Superior temporal gyrus (tissue), 1 donor: Measurements from ENCODE around the gene INO80D.
"Not testable (repeated sequence)": the region's sequence is repeated elsewhere in the genome, so short reads cannot be mapped to it uniquely, and the experiment has no call there.

ENCODE experiments used
- DNase-seq: peaks from one replicate; pipeline ENCODE4 v3.0.0-alpha.2; 2016; ENCODE audit errors: extremely low spot score

The INO80D gene

GRCh38 chr2:206083602-206084438 is 2.2 kb downstream of the INO80D start:
- peak; percentile 39 for DNase-seq

- no peak for DNase-seq
Measured at GRCh38 chr2:206082298-206082843, 3.6 kb downstream of the INO80D start.

DNA sequence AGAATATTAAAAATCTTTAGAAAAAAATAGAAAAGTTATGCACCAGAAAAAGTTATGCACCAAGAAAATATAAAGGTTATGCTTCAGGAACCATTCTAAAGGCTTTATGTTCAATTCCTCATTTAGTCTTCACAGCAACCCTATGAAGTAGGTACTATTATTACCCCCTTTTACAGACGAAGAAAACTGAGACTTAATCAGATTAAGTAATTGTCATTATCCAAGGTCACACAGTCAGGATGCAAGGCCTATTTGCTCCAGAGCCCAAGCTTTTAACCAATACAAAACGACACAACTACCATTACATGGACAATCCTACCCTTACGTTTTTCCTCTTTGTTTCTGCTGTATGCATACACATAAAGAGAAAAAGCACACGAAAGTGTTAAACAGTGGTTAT is 5.0 kb downstream of the INO80D start:
- DNase-seq = no peak

DNA sequence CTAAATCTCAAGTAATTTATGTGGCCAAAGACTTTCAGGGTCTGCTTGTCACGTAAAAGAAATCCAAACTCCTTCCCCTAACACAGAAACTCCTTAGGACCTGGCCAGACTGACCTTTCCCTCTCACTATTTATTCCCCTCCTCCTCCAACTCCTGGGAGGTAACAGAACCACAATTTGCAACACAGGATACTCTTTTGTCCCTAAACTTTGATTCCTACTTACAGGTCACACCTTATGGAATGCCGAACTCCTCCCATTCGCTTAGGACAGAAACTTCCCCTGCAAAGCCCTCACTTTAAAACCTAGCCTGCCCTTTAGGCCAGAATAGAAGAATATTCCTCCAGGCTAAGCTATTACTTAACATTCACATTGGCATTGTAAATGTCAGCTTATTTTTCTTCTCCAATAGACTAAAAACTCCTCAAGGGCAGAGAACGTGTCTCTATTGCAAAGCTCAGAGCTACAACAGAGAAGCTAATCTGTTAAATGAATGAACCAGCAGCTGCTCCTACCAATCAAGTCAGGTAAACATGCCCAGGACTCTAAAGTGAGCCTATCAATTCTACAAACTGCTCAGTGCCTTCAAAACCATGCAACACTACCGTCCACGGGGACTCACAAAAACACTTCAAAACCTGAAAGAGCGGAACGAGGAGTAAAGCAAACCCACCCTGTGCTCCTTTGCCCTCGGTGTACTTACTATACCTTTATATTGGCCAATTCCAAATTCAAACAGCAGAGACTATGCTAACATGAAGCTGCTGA is 6.1 kb downstream of the INO80D start:
- no peak for DNase-seq

DNA sequence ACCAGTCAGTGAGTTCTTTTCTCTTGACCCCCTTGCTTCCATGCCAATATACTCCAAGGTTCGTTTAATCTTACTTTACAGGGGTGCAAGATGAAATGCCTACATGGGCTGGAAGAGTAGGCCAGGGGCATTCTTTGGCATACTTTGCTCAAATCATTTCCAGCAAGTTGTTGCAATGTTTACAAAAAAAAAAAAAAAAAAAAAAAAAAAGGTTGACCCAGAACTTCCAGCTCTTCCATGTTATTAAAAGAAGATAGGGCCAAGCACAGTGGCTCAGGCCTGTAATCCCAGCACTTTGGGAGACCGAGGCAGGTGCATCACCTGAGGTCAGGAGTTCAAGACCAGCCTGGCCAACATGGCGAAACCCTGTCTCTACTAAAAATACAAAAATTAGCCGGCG is 8.1 kb downstream of the INO80D start:
- not testable (repeated sequence) for DNase-seq

- DNase-seq = no peak
Measured at GRCh38 chr2:206075113-206075512, 10.9 kb downstream of the INO80D start.

DNA sequence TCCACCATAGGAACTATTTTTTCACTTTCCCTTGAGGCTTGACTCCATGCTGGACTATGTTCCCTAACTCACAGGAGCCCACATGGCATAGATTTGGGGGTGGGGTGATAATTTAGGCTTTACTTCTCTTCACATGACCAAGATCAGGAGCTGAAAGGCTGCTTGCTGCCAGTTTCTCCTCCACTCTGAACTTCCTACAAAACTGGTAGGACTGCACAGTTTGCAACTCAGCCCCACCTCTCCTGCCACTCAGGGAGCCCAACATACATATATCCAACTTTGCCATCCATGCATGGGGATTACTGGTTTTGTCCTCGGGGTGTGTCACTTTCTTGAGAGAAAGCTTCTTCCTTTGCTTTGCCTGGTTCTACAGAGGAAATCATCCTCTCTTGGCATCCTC is 14.2 kb downstream of the INO80D start:
- DNase-seq = no peak

DNA sequence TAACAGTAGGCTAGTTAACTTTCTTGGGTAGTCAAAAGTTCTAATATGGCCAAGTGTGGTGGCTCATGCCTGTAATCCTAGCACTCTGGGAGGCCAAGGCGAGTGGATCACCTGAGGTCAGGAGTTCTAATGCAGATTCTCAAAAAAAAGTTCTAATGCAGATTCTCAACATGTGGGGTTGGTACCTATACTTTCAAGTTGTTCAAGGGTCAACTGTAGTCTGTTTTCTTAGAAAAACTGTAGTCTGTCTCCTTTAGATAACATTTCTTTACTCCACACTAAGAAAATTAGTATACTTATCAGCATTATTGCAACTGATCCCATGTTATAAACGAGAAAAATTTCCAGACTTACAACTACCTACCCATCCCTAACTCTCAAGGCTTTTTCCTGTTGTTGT is 16.6 kb downstream of the INO80D start:
- no peak for DNase-seq

DNA sequence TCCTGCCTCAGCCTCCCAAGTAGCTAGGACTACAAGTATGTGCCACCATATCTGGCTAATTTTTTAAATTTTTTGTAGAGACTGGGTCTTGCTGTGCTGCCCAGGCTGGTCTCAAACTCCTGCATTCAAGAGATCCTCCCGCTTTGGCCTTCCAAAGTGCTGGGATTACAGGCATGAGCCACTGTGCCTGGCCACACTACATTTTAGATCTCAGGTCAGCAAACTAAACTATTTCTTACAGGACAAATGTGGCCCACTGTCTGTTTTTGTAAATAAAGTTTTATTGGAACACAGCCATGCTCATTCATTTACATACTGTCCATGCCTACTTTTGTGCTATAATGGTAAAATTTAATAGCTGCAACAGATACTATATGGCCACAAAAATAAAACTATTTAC is 17.8 kb downstream of the INO80D start:
- DNase-seq = no peak

GRCh38 chr2:206064077-206064476 is 21.9 kb downstream of the INO80D start:
- DNase-seq = no peak

GRCh38 chr2:206063635-206064034 is 22.3 kb downstream of the INO80D start:
- no peak for DNase-seq

DNA sequence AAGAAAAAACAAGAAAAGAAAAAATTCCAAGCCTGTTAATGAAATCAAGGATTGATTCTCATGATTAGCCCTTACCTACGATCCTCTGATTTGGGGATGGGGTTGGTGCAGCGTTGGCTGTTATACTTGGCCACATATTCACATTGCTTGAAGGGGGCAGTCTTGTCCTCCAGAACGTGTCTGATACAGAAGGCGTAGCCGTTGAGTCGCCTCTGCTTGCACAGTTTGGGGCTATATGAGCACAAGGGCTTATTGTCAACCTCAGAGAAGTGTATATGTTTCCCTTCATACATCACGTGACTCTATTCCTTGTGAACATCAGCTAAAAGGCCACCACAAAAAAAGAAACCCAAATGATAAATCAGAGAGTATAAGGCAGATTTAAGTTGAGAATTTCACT is 23.2 kb downstream of the INO80D start:
- no peak for DNase-seq

GRCh38 chr2:206056286-206056685 is 29.7 kb downstream of the INO80D start:
- DNase-seq = no peak

- DNase-seq = no peak
Measured at GRCh38 chr2:206054952-206055351, 31.0 kb downstream of the INO80D start.

DNA sequence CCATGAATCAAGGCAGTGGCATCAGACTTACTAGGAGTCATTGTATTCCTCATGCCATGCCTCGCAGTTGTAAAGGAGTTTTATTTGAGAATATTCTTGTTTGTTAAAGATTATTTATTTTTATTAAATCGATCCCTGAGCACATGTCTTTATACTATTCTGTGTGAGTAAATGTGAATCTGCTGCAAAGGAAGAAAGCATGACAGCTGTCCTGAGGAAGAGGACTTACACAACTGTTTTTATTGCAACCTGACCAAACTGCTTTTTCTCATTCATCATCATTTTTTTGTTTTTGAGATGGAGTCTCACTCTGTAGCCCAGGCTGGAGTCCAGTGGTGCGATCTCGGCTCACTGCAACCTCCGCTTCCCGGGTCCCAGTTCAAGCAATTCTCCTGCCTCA is 34.1 kb downstream of the INO80D start:
- no peak for DNase-seq

DNA sequence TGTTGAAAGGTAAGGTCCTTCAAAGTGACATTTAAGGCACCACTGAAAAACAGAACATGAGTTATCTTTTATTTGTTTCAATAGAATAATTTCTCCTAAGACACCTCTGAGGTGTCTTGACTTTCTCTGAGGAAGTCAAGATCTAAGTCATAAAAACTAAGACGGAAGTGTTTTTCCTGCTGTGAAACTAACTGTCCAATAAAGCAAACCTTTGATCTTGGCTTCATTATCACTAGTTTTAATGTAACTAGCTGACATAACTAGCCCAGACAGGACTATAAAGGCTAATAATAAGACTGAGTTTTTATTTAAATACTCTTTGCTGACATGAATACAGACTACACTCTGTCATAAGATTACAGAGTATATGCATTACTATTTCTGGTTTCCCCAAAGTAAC is 36.6 kb downstream of the INO80D start:
- DNase-seq = no peak

DNA sequence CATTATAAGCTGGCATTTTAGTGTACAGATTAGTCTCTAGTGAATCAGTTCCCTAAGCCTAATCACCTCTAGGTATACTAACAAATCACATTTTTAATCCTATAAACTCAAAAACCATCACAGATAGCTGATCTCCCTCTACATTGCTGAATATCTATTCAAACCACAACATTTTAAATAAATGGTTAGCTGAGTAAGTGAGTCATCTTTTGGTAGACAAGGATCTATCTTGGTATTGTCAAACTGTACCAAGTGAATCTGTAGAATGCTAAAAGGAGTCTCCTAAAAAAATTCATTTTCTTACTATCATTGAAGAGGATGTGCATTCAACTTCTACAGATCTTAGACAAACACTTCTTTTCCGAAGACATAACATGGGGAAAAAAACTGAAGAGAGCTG is 40.7 kb downstream of the INO80D start:
- no peak for DNase-seq

- DNase-seq = no peak
Measured at GRCh38 chr2:206040525-206040924, 45.4 kb downstream of the INO80D start.

DNA sequence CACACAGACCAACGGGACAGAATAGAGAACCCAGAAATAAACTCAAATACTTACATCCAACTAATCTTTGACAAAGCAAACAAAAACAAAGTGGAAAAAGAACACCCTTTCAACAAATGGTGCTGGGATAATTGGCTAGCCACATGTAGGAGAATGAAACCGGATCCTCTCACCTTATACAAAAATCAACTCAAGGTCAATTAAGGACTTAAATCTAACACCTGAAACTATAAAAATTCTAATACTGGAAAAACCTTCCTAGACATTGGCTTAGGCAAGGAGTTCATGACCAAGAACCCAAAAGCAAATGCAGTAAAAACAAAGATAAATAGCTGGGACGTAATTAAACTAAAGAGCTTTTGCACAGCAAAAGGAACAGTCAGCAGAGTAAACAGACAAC is 50.6 kb downstream of the INO80D start:
- not testable (repeated sequence) for DNase-seq

GRCh38 chr2:206033452-206033851 is 52.5 kb downstream of the INO80D start:
- DNase-seq = not testable (repeated sequence)

DNA sequence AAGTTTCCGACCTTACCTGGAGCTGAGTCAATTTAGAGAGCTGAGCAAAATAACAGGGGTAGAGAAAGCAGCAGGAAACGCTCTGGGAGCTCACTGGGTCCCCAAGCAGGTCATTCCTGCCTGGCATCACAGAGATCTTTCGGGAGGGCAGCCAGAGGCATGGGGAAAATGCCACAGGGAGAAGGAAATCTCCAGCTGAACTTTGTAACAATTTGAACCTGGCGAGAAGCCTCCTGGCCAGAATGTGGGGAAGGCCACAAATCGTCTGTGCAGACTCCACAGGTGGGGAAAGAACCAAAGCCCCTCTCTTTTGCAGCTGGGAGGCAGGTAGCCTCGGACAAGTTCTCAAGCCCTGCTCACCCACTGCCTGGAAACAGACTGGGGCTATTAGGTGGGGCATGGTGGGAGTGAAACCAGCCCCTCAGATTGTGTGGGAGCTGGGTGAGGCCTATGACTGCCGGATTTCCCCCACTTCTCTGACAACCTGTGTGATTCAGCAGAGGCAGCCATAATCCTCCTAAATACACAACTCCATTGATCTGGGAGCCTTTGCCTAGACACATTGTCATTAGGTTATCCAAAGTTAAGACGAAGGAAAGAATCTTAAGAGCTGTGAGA is 53.9 kb downstream of the INO80D start:
- DNase-seq = no peak

DNA sequence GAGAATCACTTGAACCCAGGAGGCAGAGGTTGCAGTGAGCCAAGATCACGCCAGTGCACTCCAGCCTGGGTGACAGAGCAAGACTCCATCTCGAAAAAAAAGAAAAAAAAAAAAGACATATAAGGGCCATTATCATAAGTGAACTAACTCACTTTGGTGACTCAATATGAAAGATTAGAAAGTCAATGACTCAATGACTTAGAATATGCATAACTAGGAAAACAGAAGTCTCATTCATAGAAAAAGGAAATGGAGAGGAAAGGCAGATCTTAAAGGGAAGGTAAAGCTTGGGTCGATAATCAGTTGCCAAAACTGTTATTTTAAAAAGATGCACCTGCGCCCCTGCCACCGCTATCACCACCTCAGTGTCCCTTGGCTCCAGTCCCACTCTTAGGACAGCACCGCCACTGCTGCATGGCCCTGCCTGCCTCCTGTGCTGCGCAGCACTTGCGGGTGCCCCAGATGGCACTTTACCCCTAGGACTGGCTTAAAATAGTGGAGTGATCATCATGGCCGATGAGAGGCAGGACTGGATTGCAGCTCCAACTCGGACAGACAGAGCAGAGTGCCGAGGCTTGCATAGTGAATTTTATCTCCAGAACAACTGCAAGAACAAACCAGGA is 54.7 kb downstream of the INO80D start:
- DNase-seq = no peak
